SK-N-SH (cell line): Measurements from ENCODE around the gene ZNF354C.

Source experiments
- CTCF ChIP-seq: fragments of 200-600 bp; sonication (generic); IDR thresholded peaks from 2 replicates; pipeline ENCODE4 v1.6.1; 2017; ENCODE audit warnings: antibody characterized with exemption, mild to moderate bottlenecking, moderate library complexity
- EP300 ChIP-seq, 2 experiments: IDR thresholded peaks; 2 replicates each; pipeline versions ENCODE4 v1.4.0 to v1.6.1; 2012; ENCODE audit warnings: borderline replicate concordance in 1 of 2, low read depth in 1 of 2, low read length in 1 of 2
- GATA2 ChIP-seq: sonication (generic); formaldehyde crosslinking; IDR thresholded peaks from 2 replicates; pipeline ENCODE4 v1.5.0; 2020; ENCODE audit warnings: mild to moderate bottlenecking, missing genetic modification reagents
- IRF3 ChIP-seq: fragments of 150-350 bp; IDR thresholded peaks from 2 replicates; pipeline ENCODE4 v1.6.1; 2016; ENCODE audit warnings: mild to moderate bottlenecking, low read depth, low read length
- MAX ChIP-seq: IDR thresholded peaks from 2 replicates; pipeline ENCODE4 v1.4.0; 2012; ENCODE audit warnings: low read depth
- REST ChIP-seq: IDR thresholded peaks from 2 replicates; pipeline ENCODE4 v1.6.1; 2012; ENCODE audit warnings: mild to moderate bottlenecking, low read depth, low read length, moderate library complexity
- SIN3A ChIP-seq: IDR thresholded peaks from 2 replicates; pipeline ENCODE4 v1.6.1; 2012; ENCODE audit warnings: low read depth, mild to moderate bottlenecking, low read length, moderate library complexity, borderline replicate concordance
- TCF12 ChIP-seq: IDR thresholded peaks from 2 replicates; pipeline ENCODE4 v1.4.0; 2012

GRCh38 chr5:179061025-179061424, 852 bp downstream of the ZNF354C start:
- no peak for TF ChIP-seq CTCF
- TF ChIP-seq MAX, result no peak
- TF ChIP-seq IRF3, result no peak
- no peak for TF ChIP-seq EP300 (IDR thresholded peaks at IDR 0.05; ENCODE audit: borderline replicate concordance in 1 of 2, low read depth in 1 of 2, low read length in 1 of 2)
- TF ChIP-seq SIN3A, result no peak
- TF ChIP-seq REST, result no peak
- no peak for TF ChIP-seq TCF12
- TF ChIP-seq GATA2 (CRISPR knock-in tag), result no peak
